ENCODE results near the gene DECR2. TPM values are rescaled to one million over a fixed set of nuclear protein-coding genes. Genes with fewer than 3 reads are reported as not detected.
A peak's percentile ranks its signal among the peaks of the same experiment; 100 is the strongest.

The DECR2 gene
- total and polyA plus RNA-seq, 12 donors = 5.9 to 143 (median 41.7) TPM

- DNase-seq = no peak
- no peak for TF ChIP-seq POLR2A (IDR thresholded peaks at IDR 0.05)
- TF ChIP-seq, protein P1, sequence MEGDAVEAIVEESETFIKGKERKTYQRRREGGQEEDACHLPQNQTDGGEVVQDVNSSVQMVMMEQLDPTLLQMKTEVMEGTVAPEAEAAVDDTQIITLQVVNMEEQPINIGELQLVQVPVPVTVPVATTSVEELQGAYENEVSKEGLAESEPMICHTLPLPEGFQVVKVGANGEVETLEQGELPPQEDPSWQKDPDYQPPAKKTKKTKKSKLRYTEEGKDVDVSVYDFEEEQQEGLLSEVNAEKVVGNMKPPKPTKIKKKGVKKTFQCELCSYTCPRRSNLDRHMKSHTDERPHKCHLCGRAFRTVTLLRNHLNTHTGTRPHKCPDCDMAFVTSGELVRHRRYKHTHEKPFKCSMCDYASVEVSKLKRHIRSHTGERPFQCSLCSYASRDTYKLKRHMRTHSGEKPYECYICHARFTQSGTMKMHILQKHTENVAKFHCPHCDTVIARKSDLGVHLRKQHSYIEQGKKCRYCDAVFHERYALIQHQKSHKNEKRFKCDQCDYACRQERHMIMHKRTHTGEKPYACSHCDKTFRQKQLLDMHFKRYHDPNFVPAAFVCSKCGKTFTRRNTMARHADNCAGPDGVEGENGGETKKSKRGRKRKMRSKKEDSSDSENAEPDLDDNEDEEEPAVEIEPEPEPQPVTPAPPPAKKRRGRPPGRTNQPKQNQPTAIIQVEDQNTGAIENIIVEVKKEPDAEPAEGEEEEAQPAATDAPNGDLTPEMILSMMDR (IDR thresholded peaks at IDR 0.05) = no peak
- Histone ChIP-seq H3K36me3 (replicated peaks in 1 of 2) (no peaks in the 10 kb centered on the region), H3K9me3 (replicated peaks in 1 of 3) (no peaks in the 10 kb centered on the region), H3K27me3 (no peaks in the 10 kb centered on the region), H3K4me3 (no peak overlapping the region), H3K27ac (no peak overlapping the region), H3K4me1 (replicated peaks in 1 of 2) (no peaks in the 10 kb centered on the region)
- 76 to 86% (median 83%) methylated on average over 13 to 14 of the region's 14 CpGs for WGBS, 4 donors
- intact Hi-C loops (cut with DNase I) = no loop called here
These were observed 49.3 kb downstream of the DECR2 start for GRCh38 chr16:450785-451512.

- peaks cover 0 to 20% of the 10 kb centered on the region in 2 donors for H3K4me1 ChIP-seq (replicated peaks in 1 of 2)
- intact Hi-C loops (cut with DNase I) = no loop called here
These were observed 52.8 kb downstream of the DECR2 start for GRCh38 chr16:454397-454940.

DNA sequence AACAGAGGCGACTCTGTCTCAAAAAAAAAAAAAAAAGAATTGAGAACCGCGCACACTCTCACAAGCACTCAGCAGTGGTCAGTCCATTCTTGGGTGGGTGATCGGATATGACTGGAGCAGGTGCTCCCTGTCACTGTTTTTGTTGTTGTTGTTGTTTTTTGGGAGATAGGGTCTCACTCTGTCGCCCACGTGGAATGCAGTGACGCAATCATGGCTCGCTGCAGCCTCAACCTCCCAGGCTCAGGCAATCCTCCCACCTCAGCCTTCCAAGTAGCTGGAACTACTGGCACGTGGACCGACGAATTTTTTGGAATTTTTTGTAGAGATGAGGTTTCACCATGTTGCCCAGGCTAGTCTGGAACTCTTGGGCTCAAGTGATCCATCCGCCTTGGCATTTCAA, 53.8 kb downstream of the DECR2 start:
- Histone ChIP-seq H3K4me1 (replicated peaks in 1 of 2) (peaks cover 0 to 20% of the 10 kb centered on the region in 2 donors), H3K36me3 (replicated peaks in 1 of 2) (no peaks in the 10 kb centered on the region), H3K9me3 (replicated peaks in 1 of 3) (no peaks in the 10 kb centered on the region), H3K27ac (no peak overlapping the region), H3K27me3 (no peaks in the 10 kb centered on the region), H3K4me3 (no peak overlapping the region)
- 96% methylated on average over 12 of the region's 12 CpGs for WGBS, 4 donors
- intact Hi-C loops (cut with DNase I) = no loop called here
- no peak for DNase-seq
- TF ChIP-seq, protein P1 (IDR thresholded peaks at IDR 0.05) = no peak
- TF ChIP-seq POLR2A (IDR thresholded peaks at IDR 0.05) = no peak

More at GRCh38 chr16:454397-454940, 52.8 kb downstream of the DECR2 start:
- TF ChIP-seq, protein P1 (IDR thresholded peaks at IDR 0.05) = no peak
- TF ChIP-seq POLR2A (IDR thresholded peaks at IDR 0.05) = no peak
- no peak overlapping the region for H3K4me3 ChIP-seq
- no peak overlapping the region for H3K27ac ChIP-seq
- DNase-seq = no peak
- no peaks in the 10 kb centered on the region for H3K27me3 ChIP-seq
- H3K36me3 ChIP-seq (replicated peaks in 1 of 2) = no peaks in the 10 kb centered on the region
- 92 to 96% (median 93%) methylated on average over 13 of the region's 13 CpGs for WGBS, 4 donors
- H3K9me3 ChIP-seq (replicated peaks in 1 of 3) = no peaks in the 10 kb centered on the region

DNA sequence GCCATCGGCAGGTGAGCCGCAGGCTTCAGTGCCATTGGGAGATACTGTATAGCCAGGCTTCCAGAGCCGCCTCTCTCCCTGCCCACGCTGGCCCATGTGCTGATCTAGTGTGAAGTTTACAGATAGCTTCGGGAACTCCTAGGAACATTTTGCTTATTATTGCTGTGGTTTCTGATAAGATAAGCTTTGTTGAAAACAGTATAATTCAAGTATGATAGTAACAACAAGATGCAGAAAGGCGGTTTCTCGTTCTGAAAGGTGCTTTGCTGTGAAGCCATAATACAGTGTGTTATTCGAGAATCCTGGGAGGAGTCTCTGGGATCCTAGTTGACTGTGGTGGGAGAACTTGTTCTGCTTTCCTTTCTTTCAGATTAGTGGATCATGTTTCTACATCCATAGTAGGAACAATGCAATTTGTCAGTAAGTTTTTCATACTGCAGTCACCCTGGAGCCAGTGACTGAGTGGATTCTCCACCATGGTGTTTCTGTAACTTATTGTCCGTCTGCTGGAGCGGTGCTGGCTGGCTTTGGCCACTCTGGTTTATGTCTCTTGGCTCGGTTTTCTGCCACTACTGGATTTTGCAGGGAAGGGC, 55.3 kb downstream of the DECR2 start:
- WGBS, 4 donors = 43 to 64% (median 59%) methylated on average over 11 of the region's 11 CpGs
- H3K27ac ChIP-seq = peak overlapping the region in 2 of 5 donors; percentile 11 to 52

More for the DNA sequence above, 55.3 kb downstream of the DECR2 start:
- Histone ChIP-seq H3K4me3 (no peak overlapping the region), H3K27me3 (no peaks in the 10 kb centered on the region), H3K36me3 (replicated peaks in 1 of 2) (peaks cover 0 to 4% of the 10 kb centered on the region in 2 donors), H3K9me3 (replicated peaks in 1 of 3) (no peaks in the 10 kb centered on the region), H3K4me1 (replicated peaks in 1 of 2) (peaks cover 0 to 20% of the 10 kb centered on the region in 2 donors)
- DNase-seq = peak in 6 of 7 donors; percentile 27 to 66 (median 39)
- intact Hi-C loops (cut with DNase I) = no loop called here
- TF ChIP-seq, protein P1 (IDR thresholded peaks at IDR 0.05) = peak in 1 of 6 experiments; percentile 17
- TF ChIP-seq POLR2A (IDR thresholded peaks at IDR 0.05) = no peak

Measured in adrenal gland (tissue), 12 donors.